Adrenal gland (tissue), 19 donors: ENCODE data around the gene LNPK. TPM values are rescaled to one million over a fixed set of nuclear protein-coding genes. Genes with fewer than 3 reads are reported as not detected.

ENCODE experiments used
- DNase-seq, 7 donors: peaks; one replicate each; pipeline ENCODE4 v3.0.0-alpha.2; 2019 to 2020
- H3K27ac ChIP-seq, 5 donors: fragments of 200-600 bp; sonication (generic) in 4 of 5; 1 replicate in 3 of 5; 2 replicates in 2 of 5; pipeline versions ENCODE4 v1.5.1 to v1.8.0; 2016 to 2020; ENCODE audit warnings: mild to moderate bottlenecking in 1 of 5
- H3K27me3 ChIP-seq: fragments of 200-600 bp; 2 replicates; pipeline ENCODE4 v1.8.0; 2021
- H3K36me3 ChIP-seq, 2 donors: fragments of 200-600 bp; replicated peaks in 1 of 2; 1 replicate in 1 of 2; 2 replicates in 1 of 2; pipeline versions ENCODE4 v1.5.1 to v1.8.0; 2018 to 2022
- H3K4me1 ChIP-seq, 2 donors: fragments of 200-600 bp; replicated peaks in 1 of 2; 1 replicate in 1 of 2; 2 replicates in 1 of 2; pipeline versions ENCODE4 v1.5.1 to v1.8.0; 2018 to 2021
- H3K4me3 ChIP-seq, 4 donors: fragments of 200-600 bp; sonication (generic) in 3 of 4; one replicate each; pipeline ENCODE4 v1.5.1; 2016 to 2018
- H3K9me3 ChIP-seq, 3 donors: fragments of 200-600 bp; sonication (generic) in 1 of 3; replicated peaks in 1 of 3; 1 replicate in 2 of 3; 2 replicates in 1 of 3; pipeline versions ENCODE4 v1.5.1 to v1.8.0; 2016 to 2021
- CTCF ChIP-seq, 6 experiments: fragments of 450-650 bp in 4 of 6; fragments of 200-600 bp in 2 of 6; sonication (generic) in 1 of 6; IDR thresholded peaks; 1 replicate in 5 of 6; 2 replicates in 1 of 6; pipeline versions ENCODE4 v1.5.1 to v1.8.0; 2016 to 2021; ENCODE audit warnings: antibody characterized with exemption in 6 of 6, mild to moderate bottlenecking in 2 of 6, moderate library complexity in 1 of 6
- POLR2A ChIP-seq, 2 donors: fragments of 450-650 bp; IDR thresholded peaks; one replicate each; pipeline ENCODE4 v1.6.1; 2017; ENCODE audit warnings: antibody characterized with exemption in 2 of 2, mild to moderate bottlenecking in 2 of 2, moderate library complexity in 1 of 2
- WGBS, 4 donors: extraction: QIAGEN DNeasy Blood & Tissue Kit in 2 of 4; methylation state at CpG; one replicate each; pipeline versions ENCODE4 v1.1.5 to v1.1.7; 2013 to 2017; 5-methylcytosine and 5-hydroxymethylcytosine counted together
- intact Hi-C, 2 donors: fragments of 100-400 bp; cut with DNase I; formaldehyde crosslinking; loops; one replicate each; pipeline versions ENCODE4 v1.14.1 to v1.15.0; 2022 to 2023
- long read RNA-seq, 10 donors: library from polyadenylated mRNA in 3 of 10; unstranded in 2 of 10; stranded (forward) in 1 of 10; transcript quantifications; one replicate each; pipeline ENCODE4 v2.0.0 and lab custom pipeline, GENCODE V29; 2021 to 2026
- polyA plus RNA-seq, 3 donors: library from polyadenylated mRNA; stranded (reverse); fragments of 200-250 nt in 2 of 3; fragments of 350-450 nt in 1 of 3; fragmentation: Illumina TruSeq in 1 of 3; extraction: RNeasy Lipid Tissue Mini Kit (QIAGEN cat#74804) in 1 of 3; gene quantifications; one replicate each; pipeline ENCODE4 v1.2.3, GENCODE V29; 2013 to 2014
- total RNA-seq, 9 donors: library from RNA; depleted of rRNA in 4 of 9; stranded (reverse); fragments of >200 nt in 4 of 9; fragments of 120-200 nt in 1 of 9; fragmentation: NEBNext Ultra II Directional in 1 of 9; extraction: Animal tissue kit (Norgen Biotek cat#: 25700) in 1 of 9; gene quantifications; one replicate each; pipeline versions ENCODE4 v1.1.0 to v1.2.4, GENCODE V29; 2013 to 2023
- donor health status: healthy with polysubstance abuse.
- donor health status: Bipolar disorder and iron deficiency.
- donor health status: DM: yes; HTN: yes; CAD: no.
- donor health status: DM: no; HTN: no; CAD: no.
- donor health status: DM: no; HTN: no; CAD: no.
- donor health status: DM: yes; HTN: yes; CAD: no.

LNPK gene
- total RNA-seq (10 to 100 TPM in 8 of 9 donors, 1 to 10 TPM in 1; 6.4 to 32.7 (median 21.6) TPM), polyA plus RNA-seq (10 to 100 TPM in 1 of 3 donors, 1 to 10 TPM in 2; 2.6 to 20.8 (median 2.9) TPM)
- long read RNA-seq, donor 1, full-length matches to known transcripts, result 5 of 5 reads
- long read RNA-seq, donor 1, partial matches to known transcripts, result 0 of 5 reads
- long read RNA-seq, donor 1, other reads (novel, unspliced or antisense), result 0 of 5 reads
- long read RNA-seq, donor 2, full-length matches to known transcripts, result 2 of 2 reads
- long read RNA-seq, donor 2, partial matches to known transcripts, result 0 of 2 reads
- long read RNA-seq, donor 2, other reads (novel, unspliced or antisense), result 0 of 2 reads
- long read RNA-seq, donor 3, full-length matches to known transcripts, result 6 of 6 reads
- long read RNA-seq, donor 3, partial matches to known transcripts, result 0 of 6 reads
- long read RNA-seq, donor 3, other reads (novel, unspliced or antisense), result 0 of 6 reads
- long read RNA-seq, donor 4, full-length matches to known transcripts, result 3 of 10 reads
- long read RNA-seq, donor 4, partial matches to known transcripts, result 2 of 10 reads
- long read RNA-seq, donor 4, other reads (novel, unspliced or antisense), result 5 of 10 reads
- long read RNA-seq, donor 5, full-length matches to known transcripts, result 31 of 36 reads
- long read RNA-seq, donor 5, partial matches to known transcripts, result 2 of 36 reads
- long read RNA-seq, donor 5, other reads (novel, unspliced or antisense), result 3 of 36 reads
- long read RNA-seq, donor 6, full-length matches to known transcripts, result 1 of 4 reads
- long read RNA-seq, donor 6, partial matches to known transcripts, result 0 of 4 reads
- long read RNA-seq, donor 6, other reads (novel, unspliced or antisense), result 3 of 4 reads
- long read RNA-seq, donor 7, full-length matches to known transcripts, result 2 of 2 reads
- long read RNA-seq, donor 7, partial matches to known transcripts, result 0 of 2 reads
- long read RNA-seq, donor 7, other reads (novel, unspliced or antisense), result 0 of 2 reads
- long read RNA-seq, donor 8, full-length matches to known transcripts, result 5 of 5 reads
- long read RNA-seq, donor 8, partial matches to known transcripts, result 0 of 5 reads
- long read RNA-seq, donor 8, other reads (novel, unspliced or antisense), result 0 of 5 reads
- long read RNA-seq, donor 9, full-length matches to known transcripts, result 3 of 3 reads
- long read RNA-seq, donor 9, partial matches to known transcripts, result 0 of 3 reads
- long read RNA-seq, donor 9, other reads (novel, unspliced or antisense), result 0 of 3 reads
- long read RNA-seq, donor 10, full-length matches to known transcripts, result 1 of 1 reads
- long read RNA-seq, donor 10, partial matches to known transcripts, result 0 of 1 reads
- long read RNA-seq, donor 10, other reads (novel, unspliced or antisense), result 0 of 1 reads

DNA sequence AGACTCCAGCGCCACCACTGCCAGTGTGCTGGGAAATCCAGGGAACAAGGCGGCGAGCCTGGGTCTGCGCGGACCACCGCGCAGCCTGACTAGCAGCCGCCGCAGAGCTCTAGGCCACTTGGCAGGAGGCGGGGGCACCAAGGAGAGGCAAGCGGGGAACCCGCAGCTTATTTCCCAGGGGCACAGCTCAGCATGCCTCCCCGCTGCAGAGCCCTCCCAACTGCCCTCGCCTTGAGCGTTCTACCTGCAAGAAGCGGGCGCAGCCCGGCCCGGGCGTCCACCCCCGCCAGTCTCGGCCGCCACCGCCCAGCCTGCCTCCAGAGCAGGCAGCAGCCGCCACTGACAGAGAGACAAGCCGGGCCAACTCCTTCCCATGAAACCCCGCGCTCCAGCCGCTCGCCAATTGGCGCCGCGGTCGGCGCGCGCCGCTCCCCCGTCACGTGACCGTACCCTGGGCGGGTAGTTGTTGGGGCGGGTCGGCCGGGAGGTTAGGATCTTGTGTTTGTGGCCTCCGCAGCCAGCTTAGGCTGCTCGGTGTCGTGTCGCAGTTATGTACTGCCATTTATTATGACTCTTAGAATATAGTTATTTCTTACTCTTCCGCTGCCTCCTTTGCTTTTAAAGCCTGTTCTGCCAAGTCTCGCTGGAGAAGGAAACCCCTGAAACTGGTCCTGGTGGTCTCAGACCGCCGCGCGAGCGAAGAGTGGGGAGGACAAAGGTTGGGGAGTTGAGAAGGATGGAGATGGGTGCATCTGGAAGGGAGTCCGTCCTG, at the start of gene LNPK:
Gene LNPK (minus strand): TSS at position 352 of the 772 bp plus-strand sequence. CDS start 6,683 bp downstream, outside the sequence.
- WGBS, 4 donors, result 0 to 1% (median 1%) methylated on average over 15 to 57 of the region's 57 CpGs
- peak; percentile 92 to 96 (median 94) for DNase-seq
- H3K27ac ChIP-seq, result peak within 1 kb of the TSS; percentile 40 to 89 (median 83)
- H3K27me3 ChIP-seq, result no peaks in the 10 kb centered on the region
- H3K9me3 ChIP-seq, result no peaks in the 10 kb centered on the region
- TF ChIP-seq CTCF (IDR thresholded peaks at IDR 0.05) (no peak), POLR2A (IDR thresholded peaks at IDR 0.05) (peak; percentile 71 to 92)
- H3K4me3 ChIP-seq, result peak within 1 kb of the TSS; percentile 72 to 93 (median 90)
- intact Hi-C loops, result no loop called here
- peaks cover 0 to 23% of the 10 kb centered on the region in 2 donors for H3K4me1 ChIP-seq
- H3K36me3 ChIP-seq, result no peaks in the 10 kb centered on the region

GRCh38 chr2:176039375-176039774, 37.3 kb upstream of the LNPK start:
- no peak overlapping the region for H3K27ac ChIP-seq
- 46 to 67% (median 54%) methylated on average over 3 of the region's 3 CpGs for WGBS, 4 donors

GRCh38 chr2:176038694-176039093, 36.6 kb upstream of the LNPK start:
- H3K36me3 ChIP-seq, result no peaks in the 10 kb centered on the region
- no peaks in the 10 kb centered on the region for H3K4me1 ChIP-seq
- no peak overlapping the region for H3K27ac ChIP-seq
- DNase-seq, result no peak
- TF ChIP-seq POLR2A (IDR thresholded peaks at IDR 0.05), result no peak
- no peak for TF ChIP-seq CTCF (IDR thresholded peaks at IDR 0.05)
- H3K4me3 ChIP-seq, result no peak overlapping the region
- WGBS, 4 donors, result 63 to 79% (median 72%) methylated on average over 2 of the region's 2 CpGs
- H3K9me3 ChIP-seq, result no peaks in the 10 kb centered on the region
- peaks cover 13% of the 10 kb centered on the region for H3K27me3 ChIP-seq
- intact Hi-C loops, result no loop called here

More at GRCh38 chr2:176039375-176039774, 37.3 kb upstream of the LNPK start:
- TF ChIP-seq CTCF (IDR thresholded peaks at IDR 0.05) (no peak), POLR2A (IDR thresholded peaks at IDR 0.05) (no peak)
- H3K4me3 ChIP-seq, result no peak overlapping the region
- DNase-seq, result no peak
- no peaks in the 10 kb centered on the region for H3K9me3 ChIP-seq
- peaks cover 13% of the 10 kb centered on the region for H3K27me3 ChIP-seq
- H3K36me3 ChIP-seq, result no peaks in the 10 kb centered on the region
- H3K4me1 ChIP-seq, result no peaks in the 10 kb centered on the region
- intact Hi-C loops, result no loop called here
